HG02840 (cell line): ENCODE data around the gene H6PD.

Source experiments
- ATAC-seq: cut with Tn5 transposase; IDR thresholded peaks from one replicate; pipeline ENCODE4 v1.9.1; 2021; ENCODE audit warnings: mild to moderate bottlenecking, moderate library complexity, moderate number of reproducible peaks; ENCODE audit not compliant: unreplicated experiment, low FRiP score

Gene H6PD, protein sequence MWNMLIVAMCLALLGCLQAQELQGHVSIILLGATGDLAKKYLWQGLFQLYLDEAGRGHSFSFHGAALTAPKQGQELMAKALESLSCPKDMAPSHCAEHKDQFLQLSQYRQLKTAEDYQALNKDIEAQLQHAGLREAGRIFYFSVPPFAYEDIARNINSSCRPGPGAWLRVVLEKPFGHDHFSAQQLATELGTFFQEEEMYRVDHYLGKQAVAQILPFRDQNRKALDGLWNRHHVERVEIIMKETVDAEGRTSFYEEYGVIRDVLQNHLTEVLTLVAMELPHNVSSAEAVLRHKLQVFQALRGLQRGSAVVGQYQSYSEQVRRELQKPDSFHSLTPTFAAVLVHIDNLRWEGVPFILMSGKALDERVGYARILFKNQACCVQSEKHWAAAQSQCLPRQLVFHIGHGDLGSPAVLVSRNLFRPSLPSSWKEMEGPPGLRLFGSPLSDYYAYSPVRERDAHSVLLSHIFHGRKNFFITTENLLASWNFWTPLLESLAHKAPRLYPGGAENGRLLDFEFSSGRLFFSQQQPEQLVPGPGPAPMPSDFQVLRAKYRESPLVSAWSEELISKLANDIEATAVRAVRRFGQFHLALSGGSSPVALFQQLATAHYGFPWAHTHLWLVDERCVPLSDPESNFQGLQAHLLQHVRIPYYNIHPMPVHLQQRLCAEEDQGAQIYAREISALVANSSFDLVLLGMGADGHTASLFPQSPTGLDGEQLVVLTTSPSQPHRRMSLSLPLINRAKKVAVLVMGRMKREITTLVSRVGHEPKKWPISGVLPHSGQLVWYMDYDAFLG

DNA sequence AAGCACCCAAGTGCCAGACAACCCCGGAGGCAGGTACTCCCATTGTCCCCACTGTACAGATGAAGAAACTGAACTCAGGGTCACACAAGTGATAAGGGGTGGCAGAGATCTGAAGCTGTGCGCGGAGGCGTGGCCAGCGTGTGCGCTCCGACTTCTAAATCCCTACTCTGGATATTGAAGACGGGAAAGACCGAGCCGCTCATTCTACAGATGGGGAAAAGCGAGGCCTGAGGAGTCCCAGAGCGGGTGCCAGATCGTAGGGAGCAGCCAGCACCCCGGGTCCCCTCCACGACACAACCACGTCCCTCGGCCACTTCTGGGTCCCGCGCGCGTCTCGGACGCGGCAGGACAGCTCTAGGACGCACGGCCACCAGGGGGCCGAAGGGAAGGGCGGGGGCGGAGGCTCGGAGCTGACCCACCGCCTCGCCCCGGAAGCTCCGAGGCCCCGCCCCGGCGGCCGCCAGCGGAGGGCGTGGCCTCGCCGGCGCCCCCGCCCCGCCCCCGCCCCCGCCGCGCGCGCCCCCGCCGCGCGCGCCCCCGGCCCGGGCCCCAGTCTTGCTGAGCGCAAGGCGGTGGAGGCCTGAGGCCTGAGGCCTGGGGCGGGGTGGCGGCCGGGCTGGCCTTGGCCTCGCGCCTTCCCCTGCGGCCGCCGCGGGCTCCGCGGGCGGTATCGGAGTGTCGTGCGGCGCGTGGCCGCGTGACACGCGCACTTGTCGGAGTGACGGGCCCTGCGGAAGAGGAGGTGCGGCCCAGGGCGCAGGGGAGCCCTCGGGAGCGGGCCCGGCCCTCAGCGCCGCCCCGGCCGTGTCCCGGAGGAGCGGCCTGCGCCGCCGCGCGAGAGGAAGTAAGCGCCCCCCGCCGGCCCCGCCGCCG, at the start of gene H6PD:
TSS of gene H6PD (plus strand) at position 552 of the 873 bp plus-strand sequence. CDS start 10,161 bp downstream, outside the sequence.
- ATAC-seq: peak; percentile 75

DNA sequence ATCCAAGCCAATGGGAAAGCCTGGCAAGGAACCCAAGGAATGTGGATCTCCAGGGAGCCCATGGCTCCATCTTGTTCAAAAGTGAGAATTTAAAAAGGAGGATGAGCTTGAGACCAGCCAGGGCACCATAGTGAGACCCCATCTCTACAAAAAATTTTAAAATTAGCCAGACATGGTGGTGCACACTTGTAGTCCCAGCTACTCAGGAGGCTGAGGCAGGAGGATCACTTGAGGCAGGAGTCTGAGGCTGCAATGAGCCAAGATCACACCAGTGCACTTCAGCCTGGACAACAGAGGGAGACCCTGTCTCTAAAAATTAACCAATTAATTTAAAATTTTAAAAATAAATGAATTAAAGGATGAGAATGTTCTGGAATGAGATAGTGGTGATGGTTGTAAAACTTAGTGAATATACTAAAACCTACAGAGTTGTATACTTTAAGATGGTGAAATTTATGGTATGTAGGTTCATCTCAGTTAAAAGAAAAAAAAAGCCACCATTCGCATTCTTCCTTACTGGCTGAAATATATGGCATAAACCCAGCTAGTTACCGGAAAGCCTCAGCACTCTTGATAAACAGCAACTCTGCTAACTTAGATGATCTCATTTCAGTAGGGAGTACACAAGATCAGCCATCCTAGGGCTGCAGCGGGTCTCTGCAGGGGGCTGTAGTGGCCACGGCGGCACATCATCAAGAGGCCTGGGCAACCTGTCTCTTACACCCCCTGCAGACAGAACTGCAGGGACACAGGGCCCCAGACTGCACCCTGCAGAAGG, 48.3 kb upstream of the H6PD start:
- ATAC-seq: no peak

DNA sequence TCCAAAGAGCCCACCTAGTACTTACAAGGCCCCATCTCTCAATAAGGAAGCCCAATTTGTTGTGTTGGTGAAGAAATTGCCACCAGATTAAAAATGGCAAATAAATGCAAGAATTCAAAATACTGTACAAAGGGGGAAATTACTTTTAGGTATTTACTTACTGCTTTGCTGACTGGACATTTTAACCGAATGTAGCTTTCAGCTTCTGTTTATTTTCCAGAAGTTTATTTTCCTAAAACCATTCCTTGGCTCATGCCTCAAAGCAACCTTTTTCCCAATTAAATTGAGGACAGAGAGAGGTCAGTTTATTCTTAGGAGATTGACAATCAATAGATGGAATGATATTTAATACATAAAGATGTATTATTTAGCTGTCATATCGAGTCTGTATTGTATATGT, 47.6 kb upstream of the H6PD start:
- no peak for ATAC-seq

DNA sequence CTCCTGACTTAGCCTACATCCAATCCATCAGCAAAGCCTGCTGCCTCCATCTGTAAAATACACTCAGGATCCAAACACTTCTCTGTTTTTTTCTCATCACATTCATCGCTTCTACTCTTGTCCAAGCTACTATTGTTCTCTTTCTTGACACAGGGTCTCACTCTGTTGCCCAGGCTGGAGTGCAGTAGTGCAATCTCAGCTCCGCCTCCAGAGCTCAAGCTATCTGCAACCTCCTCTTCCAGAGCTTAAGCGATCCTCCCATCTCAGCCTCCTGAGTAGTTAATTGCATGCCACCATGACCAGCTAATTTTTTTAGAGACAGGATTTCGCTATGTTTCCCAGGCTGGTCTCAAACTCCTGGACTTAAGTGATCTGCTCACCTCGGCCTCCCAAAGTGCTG, 44.3 kb upstream of the H6PD start:
- no peak for ATAC-seq

DNA sequence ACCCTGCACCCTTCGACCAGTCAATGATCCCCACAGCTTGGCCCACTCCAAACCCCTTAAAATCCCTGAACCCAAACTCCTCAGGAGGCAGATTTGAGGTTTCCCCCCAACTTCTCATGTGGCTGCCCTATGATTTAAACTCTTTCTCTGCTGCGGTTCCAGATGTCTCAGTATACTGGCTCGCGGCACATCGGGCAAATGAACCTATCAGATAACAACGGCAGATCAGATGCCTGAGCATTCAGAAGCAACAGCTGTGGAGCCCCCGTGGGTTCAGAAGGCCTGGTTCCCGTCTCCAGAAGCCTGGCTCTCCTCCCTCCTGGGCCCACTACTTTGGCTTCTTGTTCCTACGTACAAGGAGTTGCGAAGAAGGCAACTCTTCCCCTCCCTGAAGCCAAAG, 43.3 kb upstream of the H6PD start:
- no peak for ATAC-seq

GRCh38 chr1:9192578-9193232, 41.9 kb upstream of the H6PD start:
- no peak for ATAC-seq

GRCh38 chr1:9193233-9193625, 41.3 kb upstream of the H6PD start:
- ATAC-seq: no peak

DNA sequence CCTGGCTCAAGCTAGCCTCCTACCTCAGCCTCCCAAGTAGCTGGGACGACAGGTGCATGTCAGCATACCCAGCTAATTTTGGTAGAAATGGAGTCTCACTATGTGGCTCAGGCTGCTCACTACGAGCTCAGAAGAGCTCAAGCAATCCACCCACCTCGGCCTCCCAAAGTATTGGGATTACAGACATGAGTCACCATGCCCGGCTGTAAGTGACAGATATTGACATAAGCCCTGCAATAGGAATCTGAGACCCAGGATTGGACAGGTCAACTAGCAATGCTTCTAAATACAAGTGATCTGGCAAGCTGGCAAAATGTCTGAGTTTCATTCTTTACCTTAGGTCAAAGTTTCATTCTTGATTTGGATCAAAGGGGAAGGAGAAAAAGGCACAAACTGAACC, 40.5 kb upstream of the H6PD start:
- ATAC-seq: no peak

GRCh38 chr1:9195651-9196050, 38.9 kb upstream of the H6PD start:
- no peak for ATAC-seq

DNA sequence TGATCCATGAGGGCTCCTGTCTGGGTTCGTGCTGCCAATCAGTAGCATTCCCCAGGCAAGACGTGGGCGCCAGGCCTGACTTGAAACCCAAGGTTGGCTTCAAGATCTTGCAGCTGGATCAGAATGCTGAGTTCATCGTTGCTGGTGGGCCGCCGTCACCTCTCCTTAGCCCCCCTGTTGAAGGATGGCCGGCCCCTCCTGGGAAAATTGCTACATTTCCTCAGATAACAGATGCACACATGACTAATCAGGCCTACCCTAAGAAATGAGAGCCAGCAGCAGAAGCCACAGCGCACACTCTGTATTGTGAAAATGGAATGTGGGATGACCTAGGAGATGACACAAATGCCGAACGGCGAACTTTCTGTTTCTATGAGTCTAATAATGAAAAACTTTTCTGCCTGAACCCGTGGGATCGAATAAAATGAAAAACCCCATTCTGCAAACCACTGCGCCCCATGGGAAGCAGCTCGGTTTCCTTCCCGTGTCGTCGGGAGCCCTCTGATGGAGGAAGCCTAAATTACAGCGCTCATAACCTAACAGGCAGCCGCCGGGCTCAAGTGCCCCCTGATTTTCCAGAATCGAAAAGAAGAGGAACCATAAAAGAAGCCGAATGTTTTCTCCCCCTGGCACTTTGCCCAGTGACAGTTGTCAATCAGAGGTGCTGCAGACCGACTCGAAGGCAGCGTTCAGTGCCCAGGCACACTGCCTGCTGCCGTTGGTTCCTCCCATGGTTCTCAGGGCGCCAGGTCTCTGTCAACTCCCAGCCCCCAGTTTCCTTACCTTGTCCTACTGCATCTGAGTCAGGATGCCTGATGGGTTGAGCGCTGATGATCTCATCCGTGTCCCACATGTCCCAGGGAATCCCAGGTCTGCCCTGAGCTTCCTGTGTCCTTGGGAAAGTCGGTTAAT, 38.2 kb upstream of the H6PD start:
- no peak for ATAC-seq

- no peak for ATAC-seq
These were observed 37.1 kb upstream of the H6PD start for GRCh38 chr1:9197186-9198099.

DNA sequence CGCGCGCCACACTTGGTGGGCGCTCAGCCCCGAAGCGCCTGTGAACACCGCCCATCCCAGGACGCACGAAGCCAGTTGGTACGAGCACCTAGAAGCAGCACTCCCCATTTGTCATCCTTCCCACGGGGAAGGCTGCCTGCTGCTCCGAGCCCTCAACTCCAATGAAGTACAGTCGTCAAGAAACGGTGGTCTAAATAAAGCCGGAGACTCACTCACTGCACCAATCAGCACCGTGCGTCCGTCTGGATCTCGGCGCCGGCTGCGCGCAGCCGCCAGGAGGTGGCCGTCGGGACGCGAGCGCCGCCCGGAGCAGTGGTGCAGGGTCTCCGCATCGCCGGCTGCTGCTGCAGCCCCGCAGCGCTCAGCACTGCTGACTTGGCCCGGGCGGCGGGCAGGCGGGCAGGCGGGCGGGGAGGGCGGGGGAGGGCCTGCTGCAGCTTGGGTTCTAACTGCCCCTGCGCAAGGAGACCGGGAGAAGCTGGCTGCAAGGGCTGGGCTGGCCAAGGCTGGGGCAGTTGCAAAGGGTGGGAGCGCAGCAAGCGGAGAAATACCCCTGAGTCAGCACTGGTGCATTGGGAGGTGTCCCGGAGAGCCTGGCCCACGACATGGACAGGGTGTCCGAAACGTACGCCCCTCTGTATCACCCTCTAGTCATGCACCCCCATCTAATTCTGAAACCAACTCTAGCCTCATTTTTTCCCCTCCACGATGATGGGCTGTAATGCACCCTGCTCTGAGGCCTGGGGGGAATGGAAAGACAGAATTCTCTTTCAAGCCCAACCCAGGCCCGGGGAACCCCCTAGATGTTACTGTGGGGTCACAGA, 35.8 kb upstream of the H6PD start:
- ATAC-seq: no peak

GRCh38 chr1:9200441-9200840, 34.1 kb upstream of the H6PD start:
- ATAC-seq: no peak

DNA sequence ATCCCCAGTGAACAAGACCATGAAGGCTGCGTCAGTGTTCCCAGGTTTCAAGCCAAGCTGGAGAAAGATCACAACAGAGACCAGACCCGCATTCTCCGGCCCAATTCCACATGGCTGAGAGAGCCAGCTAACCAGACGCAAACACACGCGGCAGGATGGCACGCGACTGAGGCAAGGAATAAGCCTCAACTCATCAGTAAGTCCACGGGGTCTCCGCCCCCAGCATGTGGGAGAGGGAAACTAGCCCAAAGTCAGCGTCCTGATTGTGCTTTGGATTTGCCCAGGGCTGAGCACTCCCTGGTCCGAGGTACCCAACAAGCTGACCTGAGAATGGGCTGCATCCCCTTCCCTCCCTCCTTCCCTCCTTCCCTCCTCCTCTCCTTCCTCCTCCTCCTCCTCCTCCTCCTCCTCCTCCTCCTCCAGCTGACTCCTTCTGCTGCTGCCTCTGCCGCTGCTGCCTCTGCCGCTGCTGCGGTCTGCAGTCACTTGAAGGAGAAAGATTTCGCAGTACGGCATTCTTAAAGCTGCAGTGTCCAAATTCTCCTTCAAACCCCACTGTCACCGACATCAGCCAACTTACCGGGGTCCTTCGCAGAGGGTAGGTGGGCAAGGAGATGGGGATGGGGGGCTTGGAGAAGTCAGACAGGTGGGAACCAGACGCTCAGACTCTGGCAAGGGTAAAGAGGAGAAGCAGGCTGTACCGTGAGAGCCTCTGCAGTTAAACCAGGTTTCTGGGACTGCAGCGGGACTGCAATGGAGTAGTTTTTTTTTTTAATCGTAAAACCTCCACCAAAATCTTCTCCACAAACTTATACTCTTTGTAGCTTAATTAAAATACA, 33.0 kb upstream of the H6PD start:
- no peak for ATAC-seq

DNA sequence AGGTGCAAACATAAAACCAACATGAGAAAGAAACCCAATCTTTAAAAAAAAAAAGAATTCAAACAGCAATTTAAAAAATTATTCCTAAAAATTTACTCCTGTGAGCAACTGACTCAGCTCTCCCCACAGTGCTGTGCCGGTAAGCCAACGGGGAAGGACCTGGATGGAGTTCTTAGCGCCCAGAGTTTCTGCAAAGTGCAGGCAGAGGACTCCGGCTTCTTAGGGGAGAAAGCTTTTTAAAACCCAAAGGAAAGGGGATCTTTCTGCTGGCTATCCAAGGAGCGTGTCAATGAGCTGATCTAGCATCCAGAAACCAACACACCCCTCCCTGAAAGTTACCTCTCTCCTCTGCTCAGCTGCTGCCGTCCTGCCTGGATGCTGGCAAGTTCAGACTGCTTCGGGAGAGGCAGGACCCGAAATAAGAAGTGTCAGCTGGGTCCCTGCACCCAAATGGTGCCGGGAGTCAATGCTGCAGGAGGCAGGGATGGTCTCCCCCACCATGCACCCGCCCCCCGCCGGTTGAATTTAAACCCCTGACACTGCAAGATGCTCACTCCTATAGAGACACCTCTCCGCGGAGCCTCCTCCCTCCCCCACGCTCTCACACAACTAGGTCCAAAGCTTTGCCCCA, 32.2 kb upstream of the H6PD start:
- ATAC-seq: no peak
